Measurements from ENCODE around the gene HPF1. TPM values are rescaled to one million over a fixed set of nuclear protein-coding genes. Genes with fewer than 3 reads are reported as not detected.
"Not testable (repeated sequence)": the region's sequence is repeated elsewhere in the genome, so short reads cannot be mapped to it uniquely, and the experiment has no call there.

HPF1 gene
- total and polyA plus RNA-seq, 9 donors, result 24.3 to 34.8 (median 30.0) TPM

GRCh38 chr4:169756971-169757574, 671 bp downstream of the HPF1 start:
- H3K27ac ChIP-seq (ENCODE audit: low read length), result peak overlapping the region; percentile 87

GRCh38 chr4:169745291-169745690, 12.5 kb downstream of the HPF1 start:
- H3K4me3 ChIP-seq (ENCODE audit: low read length), result no peak overlapping the region
- H3K4me1 ChIP-seq (ENCODE audit: control insufficient read depth, insufficient read depth, low read length), result no peaks in the 10 kb centered on the region
- no CpG with 5 or more reads among the region's 1 CpG for WGBS (ENCODE audit: insufficient coverage)
- H3K36me3 ChIP-seq (ENCODE audit: control insufficient read depth, insufficient read depth, low read length), result peaks cover 12% of the 10 kb centered on the region
- no peak for DNase-seq
- H3K27ac ChIP-seq (ENCODE audit: low read length), result no peak overlapping the region
- no peaks in the 10 kb centered on the region for H3K9me3 ChIP-seq (replicated peaks; ENCODE audit: control insufficient read depth, low read depth, low read length)
- H3K27me3 ChIP-seq (ENCODE audit: control insufficient read depth, insufficient read depth, low read length), result no peaks in the 10 kb centered on the region

More at GRCh38 chr4:169756971-169757574, 671 bp downstream of the HPF1 start:
- peaks cover 4% of the 10 kb centered on the region for H3K36me3 ChIP-seq (ENCODE audit: control insufficient read depth, insufficient read depth, low read length)
- no peaks in the 10 kb centered on the region for H3K27me3 ChIP-seq (ENCODE audit: control insufficient read depth, insufficient read depth, low read length)
- H3K9me3 ChIP-seq (replicated peaks; ENCODE audit: control insufficient read depth, low read depth, low read length), result no peaks in the 10 kb centered on the region
- H3K4me3 ChIP-seq (ENCODE audit: low read length), result peak overlapping the region; percentile 75
- DNase-seq, result peak; percentile 15
- H3K4me1 ChIP-seq (ENCODE audit: control insufficient read depth, insufficient read depth, low read length), result peaks cover 4% of the 10 kb centered on the region
- WGBS (ENCODE audit: insufficient coverage), result 0% methylated on average over 9 of the region's 13 CpGs

- no peak for DNase-seq
- no peaks in the 10 kb centered on the region for H3K27me3 ChIP-seq (ENCODE audit: control insufficient read depth, insufficient read depth, low read length)
- WGBS (ENCODE audit: insufficient coverage), result no CpG with 5 or more reads among the region's 1 CpG
- no peak overlapping the region for H3K27ac ChIP-seq (ENCODE audit: low read length)
- H3K4me3 ChIP-seq (ENCODE audit: low read length), result no peak overlapping the region
- no peaks in the 10 kb centered on the region for H3K9me3 ChIP-seq (replicated peaks; ENCODE audit: control insufficient read depth, low read depth, low read length)
- H3K4me1 ChIP-seq (ENCODE audit: control insufficient read depth, insufficient read depth, low read length), result no peaks in the 10 kb centered on the region
- peaks cover 11% of the 10 kb centered on the region for H3K36me3 ChIP-seq (ENCODE audit: control insufficient read depth, insufficient read depth, low read length)
These were observed 13.1 kb downstream of the HPF1 start for GRCh38 chr4:169744601-169745000.

- Histone ChIP-seq H3K27me3 (ENCODE audit: control insufficient read depth, insufficient read depth, low read length) (no peaks in the 10 kb centered on the region), H3K36me3 (ENCODE audit: control insufficient read depth, insufficient read depth, low read length) (peaks cover 7% of the 10 kb centered on the region), H3K4me1 (ENCODE audit: control insufficient read depth, insufficient read depth, low read length) (no peaks in the 10 kb centered on the region), H3K9me3 (replicated peaks; ENCODE audit: control insufficient read depth, low read depth, low read length) (no peaks in the 10 kb centered on the region), H3K4me3 (ENCODE audit: low read length) (no peak overlapping the region), H3K27ac (ENCODE audit: low read length) (no peak overlapping the region)
- no peak for DNase-seq
- WGBS (ENCODE audit: insufficient coverage), result no CpG with 5 or more reads among the region's 2 CpGs
These were observed 16.2 kb downstream of the HPF1 start for GRCh38 chr4:169741569-169741968.

GRCh38 chr4:169738604-169739003, 19.1 kb downstream of the HPF1 start:
- H3K4me1 ChIP-seq (ENCODE audit: control insufficient read depth, insufficient read depth, low read length); H3K4me3 ChIP-seq (ENCODE audit: low read length); H3K27ac ChIP-seq (ENCODE audit: low read length); H3K9me3 ChIP-seq (replicated peaks; ENCODE audit: control insufficient read depth, low read depth, low read length); DNase-seq; H3K27me3 ChIP-seq (ENCODE audit: control insufficient read depth, insufficient read depth, low read length): not testable (repeated sequence)
- H3K36me3 ChIP-seq (ENCODE audit: control insufficient read depth, insufficient read depth, low read length), result peaks cover 11% of the 10 kb centered on the region

- WGBS (ENCODE audit: insufficient coverage), result 89% methylated on average over 4 of the region's 5 CpGs
- Histone ChIP-seq H3K4me1 (ENCODE audit: control insufficient read depth, insufficient read depth, low read length) (no peaks in the 10 kb centered on the region), H3K27me3 (ENCODE audit: control insufficient read depth, insufficient read depth, low read length) (no peaks in the 10 kb centered on the region), H3K36me3 (ENCODE audit: control insufficient read depth, insufficient read depth, low read length) (peaks cover 12% of the 10 kb centered on the region), H3K27ac (ENCODE audit: low read length) (no peak overlapping the region), H3K4me3 (ENCODE audit: low read length) (no peak overlapping the region), H3K9me3 (replicated peaks; ENCODE audit: control insufficient read depth, low read depth, low read length) (no peaks in the 10 kb centered on the region)
- no peak for DNase-seq
These were observed 27.2 kb downstream of the HPF1 start for GRCh38 chr4:169730564-169730963.

GRCh38 chr4:169727616-169728015, 30.1 kb downstream of the HPF1 start:
- H3K27ac ChIP-seq (ENCODE audit: low read length), result no peak overlapping the region
- peaks cover 12% of the 10 kb centered on the region for H3K36me3 ChIP-seq (ENCODE audit: control insufficient read depth, insufficient read depth, low read length)
- no peaks in the 10 kb centered on the region for H3K4me1 ChIP-seq (ENCODE audit: control insufficient read depth, insufficient read depth, low read length)
- no peak overlapping the region for H3K4me3 ChIP-seq (ENCODE audit: low read length)
- no peaks in the 10 kb centered on the region for H3K9me3 ChIP-seq (replicated peaks; ENCODE audit: control insufficient read depth, low read depth, low read length)
- no peak for DNase-seq
- no peaks in the 10 kb centered on the region for H3K27me3 ChIP-seq (ENCODE audit: control insufficient read depth, insufficient read depth, low read length)

- no peak overlapping the region for H3K27ac ChIP-seq (ENCODE audit: low read length)
- DNase-seq, result no peak
- no peaks in the 10 kb centered on the region for H3K27me3 ChIP-seq (ENCODE audit: control insufficient read depth, insufficient read depth, low read length)
- H3K4me1 ChIP-seq (ENCODE audit: control insufficient read depth, insufficient read depth, low read length), result no peaks in the 10 kb centered on the region
- WGBS (ENCODE audit: insufficient coverage), result 81% methylated on average over 2 of the region's 2 CpGs
- no peak overlapping the region for H3K4me3 ChIP-seq (ENCODE audit: low read length)
- H3K9me3 ChIP-seq (replicated peaks; ENCODE audit: control insufficient read depth, low read depth, low read length), result no peaks in the 10 kb centered on the region
- H3K36me3 ChIP-seq (ENCODE audit: control insufficient read depth, insufficient read depth, low read length), result peaks cover 7% of the 10 kb centered on the region
These were observed 33.5 kb downstream of the HPF1 start for GRCh38 chr4:169724260-169724659.

GRCh38 chr4:169723207-169723965, 34.4 kb downstream of the HPF1 start:
- Histone ChIP-seq H3K9me3 (replicated peaks; ENCODE audit: control insufficient read depth, low read depth, low read length) (no peaks in the 10 kb centered on the region), H3K27me3 (ENCODE audit: control insufficient read depth, insufficient read depth, low read length) (no peaks in the 10 kb centered on the region), H3K27ac (ENCODE audit: low read length) (no peak overlapping the region), H3K4me1 (ENCODE audit: control insufficient read depth, insufficient read depth, low read length) (no peaks in the 10 kb centered on the region), H3K4me3 (ENCODE audit: low read length) (no peak overlapping the region), H3K36me3 (ENCODE audit: control insufficient read depth, insufficient read depth, low read length) (peaks cover 7% of the 10 kb centered on the region)
- 80% methylated on average over 1 of the region's 9 CpGs for WGBS (ENCODE audit: insufficient coverage)
- DNase-seq, result peak; percentile 5

GRCh38 chr4:169720529-169720928, 37.2 kb downstream of the HPF1 start:
- no peaks in the 10 kb centered on the region for H3K27me3 ChIP-seq (ENCODE audit: control insufficient read depth, insufficient read depth, low read length)
- H3K36me3 ChIP-seq (ENCODE audit: control insufficient read depth, insufficient read depth, low read length), result peaks cover 7% of the 10 kb centered on the region
- no peak overlapping the region for H3K4me3 ChIP-seq (ENCODE audit: low read length)
- H3K9me3 ChIP-seq (replicated peaks; ENCODE audit: control insufficient read depth, low read depth, low read length), result no peaks in the 10 kb centered on the region
- no peak overlapping the region for H3K27ac ChIP-seq (ENCODE audit: low read length)
- no peak for DNase-seq
- WGBS (ENCODE audit: insufficient coverage), result no CpG with 5 or more reads among the region's 7 CpGs
- no peaks in the 10 kb centered on the region for H3K4me1 ChIP-seq (ENCODE audit: control insufficient read depth, insufficient read depth, low read length)

Measured in muscle of leg (tissue), 11 donors.